Endothelial cell of umbilical vein (primary cell): ENCODE results near the gene KHK. TPM values are rescaled to one million over a fixed set of nuclear protein-coding genes. Genes with fewer than 3 reads are reported as not detected.

Source experiments
- BruUV-seq: library from RNA; stranded (reverse); fragments of 400-500 nt; replicated peaks from 2 replicates; lab custom pipeline; 2021; lab: Mats Ljungman, UMichigan
- CTCF ChIA-PET: fragments of 300-600, 350-600 bp; sonication (Branson Sonifier 250); formaldehyde crosslinking; loops from one replicate; lab custom pipeline; 2021; ENCODE audit warnings: antibody characterized with exemption, inconsistent platforms; lab: Charles Lee
- POLR2A ChIA-PET: fragments of 300-600, 350-600 bp; sonication (Branson Sonifier 250); formaldehyde crosslinking; loops from one replicate; lab custom pipeline; 2021; ENCODE audit warnings: antibody characterized with exemption, inconsistent platforms; lab: Charles Lee
- DNase-seq: peaks from one replicate; pipeline ENCODE4 v3.0.0-alpha.2; 2011; ENCODE audit warnings: low read depth, low spot score
- FAIRE-seq: peaks from 2 replicates; lab custom pipeline; 2011; peaks lifted over from hg19 to GRCh38; lab: Jason Lieb, UNC
- H2AFZ ChIP-seq: 2 replicates; pipeline ENCODE4 v1.6.0; 2012; ENCODE audit warnings: low read depth, low read length, control low read depth, inconsistent platforms
- H3K27ac ChIP-seq: 2 replicates; pipeline ENCODE4 v1.5.1; 2011; ENCODE audit warnings: low read depth, mild to moderate bottlenecking, control low read depth, low read length, moderate library complexity; ENCODE audit not compliant: insufficient read depth
- H3K27me3 ChIP-seq, 2 experiments: 2 replicates each; pipeline versions ENCODE4 v1.6.0 to v1.6.1; 2011; ENCODE audit warnings: low read length in 2 of 2, mixed read lengths in 1 of 2; ENCODE audit not compliant: control insufficient read depth in 2 of 2, insufficient read depth in 2 of 2
- H3K36me3 ChIP-seq, 2 experiments: 2 replicates in 1 of 2; 3 replicates in 1 of 2; pipeline ENCODE4 v1.5.1; 2011; ENCODE audit warnings: low read length in 2 of 2, mild to moderate bottlenecking in 1 of 2, moderate library complexity in 1 of 2; ENCODE audit not compliant: control insufficient read depth in 2 of 2, insufficient read depth in 2 of 2; ENCODE audit errors: extremely low read depth in 1 of 2
- H3K4me1 ChIP-seq: 3 replicates; pipeline ENCODE4 v1.5.1; 2011; ENCODE audit warnings: mild to moderate bottlenecking, low read length; ENCODE audit not compliant: control insufficient read depth, insufficient read depth; ENCODE audit errors: extremely low read depth
- H3K4me2 ChIP-seq: 2 replicates; pipeline ENCODE4 v1.6.1; 2011; ENCODE audit warnings: low read length, control low read depth, mixed read lengths; ENCODE audit not compliant: insufficient read depth
- H3K4me3 ChIP-seq, 3 experiments: fragments of 200-600 bp in 1 of 3; sonication (generic), shearing (Covaris generic) in 1 of 3; replicated peaks in 1 of 3; 2 replicates each; pipeline ENCODE4 v1.5.1; 2011 to 2016; ENCODE audit warnings: control low read depth in 3 of 3, low read length in 3 of 3, mild to moderate bottlenecking in 2 of 3, inconsistent platforms in 1 of 3, low read depth in 1 of 3, moderate library complexity in 1 of 3; ENCODE audit not compliant: insufficient read depth in 1 of 3
- H3K79me2 ChIP-seq: 2 replicates; pipeline ENCODE4 v1.6.0; 2012; ENCODE audit warnings: low read length, inconsistent platforms; ENCODE audit not compliant: control insufficient read depth, insufficient read depth
- H3K9ac ChIP-seq: replicated peaks from 2 replicates; pipeline ENCODE3; 2011; ENCODE audit warnings: low read length, control low read depth; ENCODE audit not compliant: insufficient read depth; ENCODE audit errors: extremely low read depth
- H3K9me1 ChIP-seq: replicated peaks from 3 replicates; pipeline ENCODE4 v1.6.0; 2011; ENCODE audit warnings: mild to moderate bottlenecking, low read length; ENCODE audit not compliant: control insufficient read depth, insufficient read depth; ENCODE audit errors: extremely low read depth
- H3K9me3 ChIP-seq: replicated peaks from 2 replicates; pipeline ENCODE4 v1.5.1; 2012; ENCODE audit warnings: low read length, inconsistent platforms; ENCODE audit not compliant: control insufficient read depth, insufficient read depth
- H4K20me1 ChIP-seq: replicated peaks from 2 replicates; pipeline ENCODE3; 2011; ENCODE audit warnings: mild to moderate bottlenecking, low read length; ENCODE audit not compliant: control insufficient read depth, insufficient read depth; ENCODE audit errors: extremely low read depth
- JUN ChIP-seq: IDR thresholded peaks from 2 replicates; pipeline ENCODE4 v1.6.1; 2011; ENCODE audit warnings: borderline replicate concordance, low read depth; ENCODE audit not compliant: insufficient read length, insufficient read depth
- MAX ChIP-seq: IDR thresholded peaks from 2 replicates; pipeline ENCODE4 v1.6.1; 2011; ENCODE audit not compliant: insufficient read depth, insufficient read length
- MYC ChIP-seq: IDR thresholded peaks from one replicate; pipeline ENCODE4 v1.6.1; 2011; ENCODE audit warnings: mild to moderate bottlenecking, low read depth, low read length
- POLR2AphosphoS5 ChIP-seq: IDR thresholded peaks from 2 replicates; pipeline ENCODE4 v1.6.1; 2012; ENCODE audit warnings: low read depth, mild to moderate bottlenecking, control low read depth, low read length, moderate library complexity; ENCODE audit not compliant: insufficient read depth
- dilution Hi-C: fragments of 300-500 bp; cut with MboI; formaldehyde crosslinking; loops from one replicate; pipeline ENCODE4 v1.15.0; 2019; ENCODE audit warnings: low sequenced_read_pairs; ENCODE audit not compliant: extremely low pct_ligation_motif_present
- intact Hi-C: fragments of 100-400 bp; cut with micrococcal nuclease; formaldehyde crosslinking; loops from one replicate; pipeline ENCODE4 v1.10.0; 2022
- polyA plus RNA-seq, 4 experiments: library from polyadenylated mRNA; depleted of rRNA in 3 of 4; stranded (reverse) in 3 of 4; unstranded in 1 of 4; fragments of >200 nt; gene quantifications; 2 replicates each; pipeline versions ENCODE4 v1.2.1 to v1.2.3, GENCODE V29; 2011 to 2012; ENCODE audit warnings: missing spikeins in 1 of 4
- total RNA-seq: library from RNA; stranded (reverse); gene quantifications from 2 replicates; pipeline ENCODE4 v1.2.3, GENCODE V29; 2021

The KHK gene
- total and polyA plus RNA-seq, 2 donors (not counting 3 experiments of a cell fraction or from before 2014, with no cell fraction given), result 2.9 to 4.4 TPM

- peaks cover 5 to 11% of the 10 kb centered on the region in 2 experiments for H3K27me3 ChIP-seq
- ChIA-PET POLR2A (interaction anchor here (0.6 kb wide), 1 partner anchor 11 kb away, joined by 9 read pairs; no protein-coding TSS in a partner anchor), CTCF (interaction anchor here (0.8 kb wide), 2 partner anchors 12 to 22 kb away, joined by 3 to 4 read pairs; no protein-coding TSS in a partner anchor)
- intact Hi-C loops, result no loop called here
- H3K27ac ChIP-seq, result no peak overlapping the region
- dilution Hi-C loops, result no loop called here
- no peaks in the 10 kb centered on the region for H3K79me2 ChIP-seq
- no peaks in the 10 kb centered on the region for H3K9me3 ChIP-seq
- no peaks in the 10 kb centered on the region for H3K36me3 ChIP-seq
- BruUV-seq, result no TSS peak
- H3K4me2 ChIP-seq, result no peak overlapping the region
- DNase-seq, result no peak
- H3K4me1 ChIP-seq, result no peaks in the 10 kb centered on the region
- H3K9me1 ChIP-seq, result no peaks in the 10 kb centered on the region
- no peak overlapping the region for H3K4me3 ChIP-seq
- no peak overlapping the region for H2AFZ ChIP-seq
- no peak for FAIRE-seq
- no peak overlapping the region for H3K9ac ChIP-seq
- TF ChIP-seq JUN, result no peak
- no peak for TF ChIP-seq MAX
- no peaks in the 10 kb centered on the region for H4K20me1 ChIP-seq
Measured at GRCh38 chr2:27147935-27148334, 61.4 kb downstream of the KHK start.

- H3K4me2 ChIP-seq, result no peak within 1 kb of the TSS
- H3K79me2 ChIP-seq, result no peaks in the 10 kb centered on the region
- DNase-seq (no peak), FAIRE-seq (no peak)
- dilution Hi-C loops, result no loop called here
- BruUV-seq, result no TSS peak
- no peak within 1 kb of the TSS for H2AFZ ChIP-seq
- POLR2A ChIA-PET, result interaction anchor here (0.6 kb wide), 1 partner anchor 12 kb away, joined by 9 read pairs; no protein-coding TSS in a partner anchor
- H3K9ac ChIP-seq, result no peak within 1 kb of the TSS
- no peaks in the 10 kb centered on the region for H3K4me1 ChIP-seq
- H4K20me1 ChIP-seq, result no peaks in the 10 kb centered on the region
- intact Hi-C loops, result no loop called here
- H3K9me3 ChIP-seq, result no peaks in the 10 kb centered on the region
- no peaks in the 10 kb centered on the region for H3K9me1 ChIP-seq
- no peak for TF ChIP-seq POLR2AphosphoS5
- no peak for TF ChIP-seq MYC
- CTCF ChIA-PET, result interaction anchor here (0.6 to 2.4 kb wide), 6 partner anchors 13 to 145 kb away, joined by 3 to 17 read pairs (median 4); no protein-coding TSS in a partner anchor
- H3K4me3 ChIP-seq, result no peak within 1 kb of the TSS
- no peak within 1 kb of the TSS for H3K27ac ChIP-seq
- no peaks in the 10 kb centered on the region for H3K36me3 ChIP-seq
- peaks cover 1 to 2% of the 10 kb centered on the region in 2 experiments for H3K27me3 ChIP-seq
Measured at GRCh38 chr2:27148801-27149439, 62.3 kb downstream of the KHK start, which contains the start of gene TCF23. TSS of gene TCF23 (plus strand) at chr2:27149004. CDS start at chr2:27149134, 130 bp downstream.
